Posterior vena cava (tissue), 2 donors: ENCODE data around the gene BIRC6. TPM values are rescaled to one million over a fixed set of nuclear protein-coding genes. Genes with fewer than 3 reads are reported as not detected.
"Not testable (repeated sequence)": the region's sequence is repeated elsewhere in the genome, so short reads cannot be mapped to it uniquely, and the experiment has no call there.

Source experiments
- DNase-seq: peaks from one replicate; pipeline ENCODE4 v3.0.0-alpha.2; 2020; ENCODE audit warnings: low spot score
- intact Hi-C, 2 donors: fragments of 100-400 bp; cut with DNase I; formaldehyde crosslinking; loops; one replicate each; pipeline versions ENCODE4 v1.14.1 to v1.14.2; 2022 to 2023
- total RNA-seq, 2 donors: library from RNA; stranded (reverse); fragmentation: NEBNext Ultra II Directional; extraction: Animal tissue kit (Norgen Biotek cat#: 25700); gene quantifications; one replicate each; pipeline ENCODE4 v1.2.1, GENCODE V29; 2021
- donor health status: DM: yes; HTN: yes; CAD: no.
- donor health status: DM: yes; HTN: yes; CAD: no.

The BIRC6 gene
- total RNA-seq, 2 donors from 2014 or later, result 94.2 to 113 TPM

- intact Hi-C loops, result no loop called here
Observed at GRCh38 chr2:32489061-32489460, 132.2 kb downstream of the BIRC6 start.

GRCh38 chr2:32491346-32491745 is 134.5 kb downstream of the BIRC6 start:
- DNase-seq, result no peak
- intact Hi-C loops, result no loop called here

More at GRCh38 chr2:32489061-32489460, 132.2 kb downstream of the BIRC6 start:
- DNase-seq, result no peak

GRCh38 chr2:32495139-32495538 is 138.3 kb downstream of the BIRC6 start:
- no peak for DNase-seq
- intact Hi-C loops, result no loop called here

- intact Hi-C loops, result no loop called here
- DNase-seq, result no peak
Observed at GRCh38 chr2:32496662-32497061, 139.8 kb downstream of the BIRC6 start.

GRCh38 chr2:32498306-32498705 is 141.5 kb downstream of the BIRC6 start:
- no peak for DNase-seq
- intact Hi-C loops, result no loop called here

GRCh38 chr2:32502941-32503340 is 146.1 kb downstream of the BIRC6 start:
- no peak for DNase-seq
- intact Hi-C loops, result no loop called here

GRCh38 chr2:32504877-32505478 is 148.2 kb downstream of the BIRC6 start:
- DNase-seq, result no peak
- intact Hi-C loops, result no loop called here

DNA sequence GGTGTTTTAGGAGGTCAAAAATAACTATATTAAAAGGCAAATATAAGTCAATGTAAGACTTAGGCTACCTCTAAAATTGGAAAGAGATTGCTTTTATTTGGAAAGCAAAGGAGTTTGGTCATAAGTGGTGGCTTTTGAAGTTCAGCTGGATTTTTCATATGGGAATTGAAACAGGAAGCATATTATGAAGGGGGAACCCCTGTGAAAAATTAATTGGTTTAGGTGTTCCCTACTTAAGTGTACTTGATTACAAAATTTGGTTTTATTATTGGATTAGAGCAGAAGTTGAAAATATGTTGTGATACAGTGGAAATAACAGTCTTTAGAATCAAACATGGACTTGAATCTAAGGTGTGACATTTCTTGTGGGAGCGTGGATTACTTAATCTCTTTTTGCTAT is 149.6 kb downstream of the BIRC6 start:
- DNase-seq, result no peak
- intact Hi-C loops, result no loop called here

- intact Hi-C loops, result no loop called here
- no peak for DNase-seq
Observed at GRCh38 chr2:32514946-32515345, 158.1 kb downstream of the BIRC6 start.

- intact Hi-C loops, result no loop called here
- no peak for DNase-seq
Observed at GRCh38 chr2:32516567-32516966, 159.7 kb downstream of the BIRC6 start.

DNA sequence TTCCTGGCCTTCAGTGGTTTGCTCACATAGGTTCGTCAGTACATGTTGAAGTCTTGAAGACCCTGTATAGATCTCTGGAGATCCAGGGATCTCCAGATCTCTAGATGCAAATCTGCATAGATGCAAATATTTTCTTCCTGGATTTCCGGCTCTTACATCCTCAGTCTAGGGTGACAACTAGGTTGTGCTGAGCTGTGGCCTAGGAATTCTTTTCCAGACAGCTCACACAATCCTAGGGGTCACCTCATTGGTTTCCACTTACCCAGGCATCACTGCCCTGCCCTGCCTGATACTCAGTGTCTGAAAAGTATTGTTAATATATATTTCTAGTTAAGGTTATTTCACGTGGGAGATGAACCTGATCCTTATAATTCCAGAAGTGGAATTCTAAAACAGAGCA is 165.9 kb downstream of the BIRC6 start:
- intact Hi-C loops, result no loop called here
- DNase-seq, result no peak

- intact Hi-C loops, result no loop called here
- DNase-seq, result no peak
Observed at GRCh38 chr2:32523686-32524085, 166.9 kb downstream of the BIRC6 start.

DNA sequence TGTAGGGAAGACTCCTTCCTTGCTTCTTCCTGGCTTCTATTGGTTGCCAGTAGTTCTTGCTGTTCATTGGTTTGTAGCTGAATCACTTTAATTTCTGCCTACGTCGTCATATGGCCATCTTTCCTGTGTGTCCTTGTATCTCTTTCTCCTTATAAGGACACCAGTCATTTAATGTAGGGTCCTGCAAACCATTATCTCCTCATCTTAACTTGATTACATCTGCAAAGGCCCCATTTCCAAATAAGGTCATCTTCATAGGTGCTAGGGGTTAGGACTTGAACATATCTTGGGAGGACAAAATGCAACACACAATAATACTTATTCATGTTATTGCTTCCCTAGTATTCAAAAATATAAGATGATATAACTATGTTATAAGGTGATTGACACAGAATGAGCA is 175.5 kb downstream of the BIRC6 start:
- no peak for DNase-seq
- intact Hi-C loops, result no loop called here

DNA sequence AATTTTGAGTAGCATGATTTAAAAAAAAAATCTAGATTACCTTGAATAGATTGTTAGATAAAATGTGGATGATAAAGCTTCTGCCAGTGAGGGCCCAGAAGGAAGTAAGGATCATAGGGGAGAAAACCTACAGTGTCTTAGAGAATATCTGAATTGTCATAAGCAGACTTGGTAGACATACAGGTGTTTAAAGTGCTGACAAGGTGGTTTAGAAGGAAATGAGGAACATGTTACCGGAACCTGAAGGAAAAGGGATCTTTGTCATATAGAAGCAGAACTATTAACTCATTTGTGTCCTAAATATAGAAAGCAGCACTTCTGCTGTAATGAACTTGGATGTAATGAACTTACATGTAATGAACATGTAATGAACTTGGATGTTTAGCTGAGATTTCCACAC is 176.1 kb downstream of the BIRC6 start:
- intact Hi-C loops, result no loop called here
- no peak for DNase-seq

DNA sequence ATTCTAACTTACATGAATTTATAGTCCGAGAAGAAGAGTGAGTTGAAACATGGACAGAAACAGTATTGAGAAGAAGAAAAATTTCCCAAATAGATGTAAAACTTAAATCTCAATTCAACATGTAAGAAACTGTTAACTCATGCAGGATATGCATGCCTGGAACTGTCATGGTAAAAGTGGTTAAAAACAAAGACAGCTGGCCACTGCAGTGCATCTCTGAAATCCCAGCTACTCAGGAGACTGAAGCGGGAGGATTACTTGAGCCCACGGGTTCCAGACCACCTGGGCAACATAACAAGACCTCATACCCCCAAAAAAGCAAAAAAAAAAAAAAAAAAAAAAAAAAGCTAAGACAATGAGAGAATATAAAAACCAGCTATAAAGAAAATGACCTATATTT is 178.0 kb downstream of the BIRC6 start:
- intact Hi-C loops, result no loop called here
- DNase-seq, result no peak

DNA sequence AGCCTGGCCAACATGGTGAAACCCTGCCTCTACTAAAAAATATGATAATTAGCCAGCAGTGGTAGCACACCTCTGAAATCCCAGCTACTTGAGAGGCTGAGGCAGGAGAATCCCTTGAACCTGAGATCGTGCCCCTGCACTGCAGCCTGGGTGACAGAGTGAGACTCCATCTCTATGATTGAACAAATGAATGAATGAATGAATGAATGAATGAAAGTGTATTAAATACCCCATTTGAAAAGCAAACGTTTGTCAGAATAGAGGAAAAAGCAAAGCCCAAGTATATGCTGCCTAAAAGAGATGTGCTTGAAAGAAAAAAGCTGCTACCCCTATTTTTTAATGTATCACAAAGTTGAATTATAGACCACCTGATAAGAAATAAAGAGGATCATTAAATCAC is 181.9 kb downstream of the BIRC6 start:
- DNase-seq, result no peak
- intact Hi-C loops, result no loop called here

DNA sequence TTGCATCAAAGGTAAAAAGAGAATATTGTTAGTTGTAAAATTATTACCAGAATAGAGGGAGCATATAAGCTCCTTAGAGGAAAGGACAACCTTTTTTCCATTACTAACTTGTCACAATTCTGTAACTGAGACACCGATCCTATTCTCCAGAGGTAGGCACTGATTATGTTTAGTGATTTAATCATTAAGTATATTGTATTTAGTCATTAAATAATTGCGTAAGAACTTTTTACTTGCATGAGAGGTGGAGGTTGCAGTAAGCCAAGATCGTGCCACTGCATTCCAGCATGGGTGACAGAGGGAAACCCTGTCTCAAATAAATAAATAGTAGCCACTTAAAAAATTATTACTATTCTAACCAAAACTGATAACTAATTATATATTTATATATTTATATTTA is 195.7 kb downstream of the BIRC6 start:
- intact Hi-C loops, result loop anchor here in 1 of 2 donors (5.0 kb wide), 1 partner anchor 480 kb away; no protein-coding TSS in a partner anchor
- DNase-seq, result not testable (repeated sequence)

DNA sequence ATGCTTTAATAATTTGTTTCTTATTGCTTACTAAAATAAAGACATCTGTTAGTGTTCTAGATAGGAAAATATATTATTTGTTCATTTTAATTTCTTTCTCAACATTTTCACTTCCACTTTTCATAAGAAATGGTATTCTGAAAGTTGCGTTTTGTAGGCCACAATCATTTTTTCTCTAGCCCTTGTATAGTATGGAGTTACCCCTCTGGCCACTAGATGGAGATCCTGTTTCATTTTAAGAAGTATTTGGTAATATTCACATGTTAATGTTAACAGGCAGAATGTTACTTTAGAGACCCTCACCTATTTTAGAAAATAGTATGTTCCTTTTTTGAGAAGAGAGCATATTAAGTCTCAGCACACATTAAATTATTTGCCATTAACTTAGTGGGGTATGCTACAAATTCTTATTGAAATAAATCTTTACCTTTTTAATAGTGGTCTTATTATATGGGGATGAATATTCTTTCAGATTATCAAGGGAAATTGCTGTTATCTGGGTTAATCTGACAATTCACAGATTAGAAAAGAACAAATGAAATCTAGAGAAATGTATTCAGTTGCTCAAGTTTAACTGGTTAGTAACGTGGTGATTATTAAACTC is 197.1 kb downstream of the BIRC6 start:
- intact Hi-C loops, result loop anchor here in 1 of 2 donors (5.0 kb wide), 1 partner anchor 478 kb away; no protein-coding TSS in a partner anchor
- DNase-seq, result no peak

- no peak for DNase-seq
- intact Hi-C loops, result no loop called here
Observed at GRCh38 chr2:32558492-32558891, 201.7 kb downstream of the BIRC6 start.

GRCh38 chr2:32559136-32559535 is 202.3 kb downstream of the BIRC6 start:
- intact Hi-C loops, result no loop called here
- no peak for DNase-seq

DNA sequence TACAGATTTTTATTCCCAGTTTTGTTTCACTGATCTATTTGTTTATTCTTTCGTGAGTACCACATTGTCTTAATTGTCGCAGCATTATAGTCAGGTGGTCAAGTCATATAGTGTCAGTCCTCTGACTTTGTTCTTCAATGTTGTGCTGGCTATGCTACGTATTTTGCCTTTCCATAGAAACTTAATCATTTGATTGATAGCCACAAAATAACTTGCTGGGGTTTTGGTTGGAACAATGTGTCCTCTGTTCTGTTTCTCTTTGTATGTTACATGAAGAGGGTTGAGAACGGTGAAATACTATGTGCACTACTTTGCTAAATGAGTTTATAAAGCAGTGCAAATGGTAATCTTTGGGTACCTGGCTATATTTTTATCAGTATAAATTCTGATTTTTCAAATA is 206.1 kb downstream of the BIRC6 start:
- intact Hi-C loops, result no loop called here
- no peak for DNase-seq
